GM12864 (cell line): ENCODE results near the gene DAZL.

Source experiments
- DNase-seq: peaks from one replicate; pipeline ENCODE4 v3.0.0-alpha.2; 2011; ENCODE audit warnings: low read depth
- H3K4me3 ChIP-seq: 2 replicates; pipeline ENCODE4 v1.5.1; 2011; ENCODE audit warnings: mild to moderate bottlenecking, low read depth, low read length, control low read depth
- TF ChIP-seq, protein P1 (sequence below): IDR thresholded peaks from 2 replicates; pipeline ENCODE4 v1.5.1; 2011; ENCODE audit warnings: low read depth, mild to moderate bottlenecking, moderate library complexity, low read length, control low read depth, inconsistent platforms; ENCODE audit errors: missing control alignments

The DAZL gene, protein sequence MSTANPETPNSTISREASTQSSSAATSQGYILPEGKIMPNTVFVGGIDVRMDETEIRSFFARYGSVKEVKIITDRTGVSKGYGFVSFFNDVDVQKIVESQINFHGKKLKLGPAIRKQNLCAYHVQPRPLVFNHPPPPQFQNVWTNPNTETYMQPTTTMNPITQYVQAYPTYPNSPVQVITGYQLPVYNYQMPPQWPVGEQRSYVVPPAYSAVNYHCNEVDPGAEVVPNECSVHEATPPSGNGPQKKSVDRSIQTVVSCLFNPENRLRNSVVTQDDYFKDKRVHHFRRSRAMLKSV

DNA sequence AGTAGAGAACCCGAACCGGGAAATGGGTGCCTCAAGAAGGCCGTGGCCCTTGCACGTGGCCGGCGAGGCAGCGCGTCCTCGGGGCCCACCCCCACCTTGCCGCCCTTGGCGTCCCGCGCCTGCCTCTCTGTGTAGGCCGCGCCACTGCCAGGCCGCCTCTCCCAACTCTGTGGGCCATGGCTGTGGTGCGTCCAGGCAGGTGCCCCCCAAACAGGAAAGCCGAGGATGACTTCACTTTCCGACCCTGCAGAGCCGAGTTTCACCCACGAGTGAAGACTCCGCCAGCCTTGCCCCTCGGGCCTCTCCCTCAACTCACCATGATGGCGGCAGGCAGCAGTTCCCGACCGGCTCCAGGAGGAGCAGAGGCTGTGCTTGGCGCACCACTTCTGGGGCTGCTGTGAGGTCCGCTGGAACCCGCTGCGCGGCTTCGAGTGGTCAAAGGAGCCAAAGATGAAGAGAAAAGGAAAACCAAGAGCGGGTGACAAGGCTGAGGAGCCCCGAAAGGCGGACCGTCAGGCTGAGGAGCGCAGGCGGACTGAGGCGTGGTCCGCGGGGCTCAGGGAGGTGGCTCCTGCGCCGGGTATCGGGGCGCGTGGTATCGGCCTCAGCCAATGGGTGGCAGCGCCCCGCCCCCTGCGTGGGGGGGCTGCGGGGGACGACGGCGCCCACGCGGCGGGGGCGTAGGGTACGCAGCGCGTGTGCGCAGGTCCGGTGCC lies at the start of gene DAZL:
TSS of gene DAZL (minus strand) at position 537 of the 716 bp plus-strand sequence. CDS start at position 319, 218 bp downstream.
- TF ChIP-seq, protein P1, sequence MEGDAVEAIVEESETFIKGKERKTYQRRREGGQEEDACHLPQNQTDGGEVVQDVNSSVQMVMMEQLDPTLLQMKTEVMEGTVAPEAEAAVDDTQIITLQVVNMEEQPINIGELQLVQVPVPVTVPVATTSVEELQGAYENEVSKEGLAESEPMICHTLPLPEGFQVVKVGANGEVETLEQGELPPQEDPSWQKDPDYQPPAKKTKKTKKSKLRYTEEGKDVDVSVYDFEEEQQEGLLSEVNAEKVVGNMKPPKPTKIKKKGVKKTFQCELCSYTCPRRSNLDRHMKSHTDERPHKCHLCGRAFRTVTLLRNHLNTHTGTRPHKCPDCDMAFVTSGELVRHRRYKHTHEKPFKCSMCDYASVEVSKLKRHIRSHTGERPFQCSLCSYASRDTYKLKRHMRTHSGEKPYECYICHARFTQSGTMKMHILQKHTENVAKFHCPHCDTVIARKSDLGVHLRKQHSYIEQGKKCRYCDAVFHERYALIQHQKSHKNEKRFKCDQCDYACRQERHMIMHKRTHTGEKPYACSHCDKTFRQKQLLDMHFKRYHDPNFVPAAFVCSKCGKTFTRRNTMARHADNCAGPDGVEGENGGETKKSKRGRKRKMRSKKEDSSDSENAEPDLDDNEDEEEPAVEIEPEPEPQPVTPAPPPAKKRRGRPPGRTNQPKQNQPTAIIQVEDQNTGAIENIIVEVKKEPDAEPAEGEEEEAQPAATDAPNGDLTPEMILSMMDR, result no peak
- no peak for DNase-seq

DNA sequence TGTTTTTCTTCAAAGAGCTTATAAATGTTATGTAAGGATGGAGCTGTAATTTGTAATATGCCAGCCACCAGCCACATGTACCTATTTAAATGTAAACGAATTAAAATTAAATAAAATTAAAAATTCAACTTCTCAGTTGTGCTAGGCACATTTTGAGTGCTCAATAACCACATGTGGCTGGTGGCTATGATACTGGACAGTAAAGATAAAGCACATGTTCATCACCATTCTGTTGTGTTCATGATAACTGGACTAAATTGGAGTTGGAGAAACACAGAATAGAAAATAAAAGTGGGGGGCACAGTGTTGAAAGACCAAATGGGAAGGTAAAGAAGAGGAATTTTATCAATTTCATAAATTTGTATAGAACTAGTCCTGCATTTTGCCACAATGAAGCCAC lies 49.8 kb upstream of the DAZL start:
- no peak for DNase-seq
- H3K4me3 ChIP-seq, result no peak overlapping the region
- TF ChIP-seq, protein P1, result no peak

More for the DNA sequence above, at the start of gene DAZL:
- no peak within 1 kb of the TSS for H3K4me3 ChIP-seq

DNA sequence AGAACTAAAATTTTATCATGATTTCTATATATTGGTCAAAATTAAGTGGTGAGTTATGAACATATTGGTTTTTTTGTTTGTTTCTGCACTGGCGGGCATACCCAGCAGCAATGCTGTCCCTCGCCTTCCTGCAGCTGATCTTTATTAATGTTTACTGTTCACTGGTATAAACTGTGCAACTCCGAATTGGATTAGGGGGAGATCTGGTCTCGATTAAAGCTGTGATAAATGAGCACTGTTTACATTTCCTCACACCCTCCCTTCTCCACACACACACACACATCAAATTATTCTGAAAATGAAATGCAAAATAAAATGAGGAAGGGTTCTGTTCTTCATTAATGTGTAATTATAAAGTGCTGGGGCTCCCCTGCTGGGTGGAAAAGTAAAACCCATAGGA lies 48.5 kb upstream of the DAZL start:
- TF ChIP-seq, protein P1, result no peak
- no peak for DNase-seq
- no peak overlapping the region for H3K4me3 ChIP-seq

DNA sequence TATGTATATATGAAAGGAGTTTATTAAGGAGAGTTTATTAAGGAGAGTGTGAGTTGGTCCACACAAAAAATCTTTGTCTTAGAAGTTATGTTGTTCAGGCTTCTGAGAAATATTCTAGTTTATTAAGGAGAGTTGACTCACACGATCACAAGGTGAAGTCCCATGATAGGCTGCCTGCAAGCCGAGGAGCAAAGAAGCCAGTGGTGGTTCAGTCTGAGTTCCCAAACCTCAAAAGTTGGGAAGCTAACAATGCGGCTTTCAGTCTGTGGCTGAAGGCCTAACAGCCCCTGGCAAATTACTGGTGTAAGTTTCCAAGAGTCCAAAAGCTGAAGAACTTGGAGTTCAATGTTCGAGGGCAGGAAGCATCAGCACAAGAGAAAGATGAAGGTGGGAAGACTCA lies 42.4 kb upstream of the DAZL start:
- no peak overlapping the region for H3K4me3 ChIP-seq
- TF ChIP-seq, protein P1, result no peak
- no peak for DNase-seq

DNA sequence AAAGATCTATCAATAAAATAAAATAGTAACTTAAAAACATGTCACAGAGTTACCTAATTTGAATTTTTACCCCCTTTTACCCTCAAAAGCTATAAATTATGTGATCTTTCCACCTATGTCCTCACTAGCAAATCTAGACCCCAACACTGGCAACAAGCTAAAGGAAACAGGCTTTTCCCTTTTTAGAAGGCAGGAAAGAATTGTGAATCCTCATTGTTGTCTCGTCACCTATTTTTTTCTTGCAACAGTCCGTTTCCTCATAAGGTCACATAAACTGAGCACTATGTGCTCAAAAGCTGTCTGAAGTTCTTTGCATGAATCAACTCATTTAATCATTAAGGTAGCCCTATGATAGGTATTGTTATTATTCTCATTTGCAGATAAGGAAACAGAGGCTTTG lies 34.6 kb upstream of the DAZL start:
- no peak overlapping the region for H3K4me3 ChIP-seq
- DNase-seq, result no peak
- TF ChIP-seq, protein P1, result no peak

DNA sequence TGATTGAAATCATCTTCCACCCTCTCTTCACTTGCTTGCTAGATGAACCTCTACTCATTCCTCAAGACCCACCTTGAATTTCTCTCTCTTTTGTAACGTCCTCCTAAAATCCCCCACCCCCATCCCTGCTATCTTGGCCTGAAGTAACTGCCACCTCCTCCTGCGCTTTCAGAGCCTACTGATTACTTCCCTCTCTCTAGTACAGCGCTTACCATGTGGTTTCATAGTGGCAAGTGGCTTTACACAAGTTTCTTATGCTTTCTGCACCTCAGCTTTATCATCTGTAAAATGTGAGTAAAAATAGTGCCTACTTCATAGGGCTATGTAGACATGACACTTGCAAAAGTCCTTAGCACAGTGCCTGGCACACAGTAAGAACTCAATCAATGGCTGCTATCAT lies 28.7 kb upstream of the DAZL start:
- DNase-seq, result peak; percentile 16
- H3K4me3 ChIP-seq, result no peak overlapping the region
- TF ChIP-seq, protein P1, result no peak
